ENCODE results near the gene KAZN.

GRCh38 chr1:14969006-14969405 lies 370.5 kb downstream of the KAZN start:
- TF ChIP-seq CTCF (conservative IDR thresholded peaks at IDR 0.05; ENCODE audit: low read length) (no peak), EZH2phosphoT487 (IDR thresholded peaks at IDR 0.05; ENCODE audit: borderline replicate concordance) (no peak)
